GM18867 (cell line): ENCODE data around the gene TRRAP.
"Not testable (repeated sequence)": the region's sequence is repeated elsewhere in the genome, so short reads cannot be mapped to it uniquely, and the experiment has no call there.

Source experiments
- ATAC-seq: cut with Tn5 transposase; IDR thresholded peaks from one replicate; pipeline ENCODE4 v1.9.1; 2021; ENCODE audit warnings: mild to moderate bottlenecking, moderate library complexity; ENCODE audit not compliant: unreplicated experiment

TRRAP gene

GRCh38 chr7:98864731-98865453 is 13.4 kb upstream of the TRRAP start:
- no peak for ATAC-seq

- ATAC-seq = no peak
Measured at GRCh38 chr7:98866351-98866750, 12.0 kb upstream of the TRRAP start.

GRCh38 chr7:98866765-98867164 is 11.6 kb upstream of the TRRAP start:
- no peak for ATAC-seq

GRCh38 chr7:98868450-98868849 is 9.9 kb upstream of the TRRAP start:
- ATAC-seq = no peak

- ATAC-seq = no peak
Measured at GRCh38 chr7:98869027-98869596, 9.2 kb upstream of the TRRAP start.

GRCh38 chr7:98869597-98870120 is 8.7 kb upstream of the TRRAP start, which contains the start of gene TMEM130:
TSS of gene TMEM130 (minus strand) at chr7:98870014. CDS start at chr7:98869861, 153 bp downstream.
- no peak for ATAC-seq

- ATAC-seq = peak; percentile 67
Measured at GRCh38 chr7:98870121-98870651, 8.1 kb upstream of the TRRAP start.

GRCh38 chr7:98870807-98871491 is 7.4 kb upstream of the TRRAP start:
- no peak for ATAC-seq

GRCh38 chr7:98872328-98872924 is 5.9 kb upstream of the TRRAP start:
- no peak for ATAC-seq

GRCh38 chr7:98873610-98874009 is 4.7 kb upstream of the TRRAP start:
- ATAC-seq = not testable (repeated sequence)

- no peak for ATAC-seq
Measured at GRCh38 chr7:98874942-98875341, 3.4 kb upstream of the TRRAP start.

- no peak for ATAC-seq
Measured at GRCh38 chr7:98875501-98875900, 2.8 kb upstream of the TRRAP start.

GRCh38 chr7:98877146-98877545 is 1.2 kb upstream of the TRRAP start:
- ATAC-seq = no peak

- ATAC-seq = no peak
Measured at GRCh38 chr7:98877692-98878364, 504 bp upstream of the TRRAP start.

- ATAC-seq = peak; percentile 76
Measured at GRCh38 chr7:98879198-98879978, 1.1 kb downstream of the TRRAP start.

GRCh38 chr7:98879979-98880315 is 1.6 kb downstream of the TRRAP start:
- no peak for ATAC-seq

GRCh38 chr7:98880485-98880884 is 2.2 kb downstream of the TRRAP start:
- no peak for ATAC-seq

GRCh38 chr7:98881561-98882315 is 3.4 kb downstream of the TRRAP start:
- no peak for ATAC-seq

GRCh38 chr7:98884416-98884815 is 6.1 kb downstream of the TRRAP start:
- no peak for ATAC-seq
